ENCODE measurements around the gene SUSD6.
A peak's percentile ranks its signal among the peaks of the same experiment; 100 is the strongest.
"Not testable (repeated sequence)": the region's sequence is repeated elsewhere in the genome, so short reads cannot be mapped to it uniquely, and the experiment has no call there.

SUSD6 gene

DNA sequence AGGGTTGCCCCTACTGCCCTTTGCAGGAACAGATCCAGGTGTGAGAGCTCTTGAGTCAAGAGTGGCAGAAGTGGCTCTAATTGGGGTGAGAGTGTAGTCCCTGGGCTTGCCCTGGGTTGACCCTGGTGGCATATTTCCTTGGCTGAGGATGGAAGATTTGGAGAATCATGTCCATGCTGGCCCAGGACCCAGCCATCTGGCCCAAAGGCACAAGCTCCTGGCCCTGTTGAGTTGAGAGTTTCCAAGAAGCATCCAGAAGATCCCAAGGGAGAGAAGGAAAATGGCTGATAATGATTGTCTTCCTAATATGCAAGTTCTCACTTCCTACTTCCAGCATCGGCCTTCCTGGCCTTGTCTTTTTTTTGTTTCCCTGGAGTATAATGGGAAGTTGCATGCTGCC is 100.1 kb downstream of the SUSD6 start:
- no peak for DNase-seq

DNA sequence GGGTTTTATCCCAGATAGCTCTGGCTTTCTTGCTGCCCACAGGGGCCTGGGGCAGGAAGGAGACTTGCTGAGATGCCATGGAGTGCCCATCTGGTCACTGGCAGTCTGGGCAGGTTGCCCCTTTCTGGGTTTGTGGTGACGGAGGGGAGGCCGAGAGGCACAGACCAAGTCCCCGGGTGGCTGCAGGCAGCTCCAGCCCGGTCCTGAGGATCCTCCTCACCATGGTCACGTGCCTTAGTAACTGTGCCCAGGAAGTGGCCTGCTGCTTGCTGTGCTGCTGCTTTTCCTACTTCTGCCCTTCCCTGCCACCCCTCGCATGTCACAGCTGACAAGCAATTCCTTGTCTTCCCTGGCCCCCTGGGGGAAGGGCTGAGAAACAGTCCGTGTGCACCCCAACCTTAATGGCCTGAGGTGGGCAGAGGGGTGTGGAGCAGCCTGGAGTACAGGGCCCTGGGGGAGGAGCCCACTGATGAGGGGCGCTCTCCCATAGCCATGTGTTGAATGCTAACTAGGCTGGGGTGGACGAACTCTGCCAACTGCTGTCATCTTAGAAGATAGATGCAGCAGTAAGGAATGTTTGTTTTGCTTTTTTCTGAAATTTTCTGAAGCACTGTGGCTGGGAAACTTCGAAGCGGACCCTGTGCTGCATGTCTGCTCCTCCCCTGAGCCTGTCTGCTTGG is 100.6 kb downstream of the SUSD6 start:
- DNase-seq: peak in 31 of 56 donors; percentile 11 to 67 (median 40)

DNA sequence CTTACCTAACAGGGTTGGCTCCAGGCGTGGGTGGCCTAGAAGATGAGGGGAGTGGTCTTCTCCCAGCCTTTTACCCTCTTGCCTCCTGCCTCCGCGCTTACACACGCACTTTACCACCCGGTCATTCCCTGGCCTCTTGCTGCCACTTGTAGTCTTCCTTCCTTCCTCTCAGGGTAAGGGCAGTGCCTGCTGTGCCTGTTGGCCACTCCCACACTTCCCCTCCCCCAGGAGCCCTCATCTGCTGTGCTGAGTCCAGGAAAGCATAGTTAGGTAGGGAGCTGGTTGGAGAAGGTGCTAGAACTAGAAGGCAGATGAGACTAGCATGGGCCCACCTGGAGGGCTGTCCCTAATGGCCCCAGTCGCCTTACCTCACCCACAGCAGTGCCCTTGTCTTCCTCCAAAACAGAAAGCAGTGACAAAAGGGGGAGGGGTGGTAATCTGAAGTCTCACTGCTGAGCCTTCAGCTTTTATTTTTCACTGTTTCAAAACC is 101.2 kb downstream of the SUSD6 start:
- DNase-seq: peak in 6 of 56 donors; percentile 9 to 27 (median 17)

DNA sequence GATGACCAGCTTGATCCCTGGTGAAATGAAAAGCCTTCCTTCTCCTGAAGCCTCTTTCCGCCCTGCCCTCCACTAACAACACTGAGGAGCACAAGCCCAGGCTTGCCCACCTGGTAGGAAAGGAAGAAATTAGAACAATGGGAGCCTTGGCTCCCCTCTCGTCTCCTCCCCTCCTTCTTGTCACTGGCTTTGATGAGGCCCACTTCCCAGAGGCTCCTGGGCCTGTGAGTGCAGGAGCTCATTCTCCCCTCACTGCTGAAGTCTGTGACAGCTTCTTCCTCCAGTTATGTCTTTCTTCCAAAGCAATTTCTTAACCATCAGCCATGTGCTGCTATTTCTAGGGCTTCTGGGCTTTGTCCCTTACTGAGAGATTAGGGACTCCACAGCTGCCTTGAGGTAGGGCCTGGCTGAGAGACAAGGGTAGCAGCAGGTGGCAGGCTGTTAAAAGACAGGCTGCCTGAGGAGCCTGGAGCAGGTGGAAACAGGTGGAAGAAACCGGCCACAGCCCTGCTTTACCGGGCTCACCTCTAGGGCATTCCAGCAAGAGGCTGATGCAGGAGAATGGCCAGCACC is 101.9 kb downstream of the SUSD6 start:
- no peak for DNase-seq

DNA sequence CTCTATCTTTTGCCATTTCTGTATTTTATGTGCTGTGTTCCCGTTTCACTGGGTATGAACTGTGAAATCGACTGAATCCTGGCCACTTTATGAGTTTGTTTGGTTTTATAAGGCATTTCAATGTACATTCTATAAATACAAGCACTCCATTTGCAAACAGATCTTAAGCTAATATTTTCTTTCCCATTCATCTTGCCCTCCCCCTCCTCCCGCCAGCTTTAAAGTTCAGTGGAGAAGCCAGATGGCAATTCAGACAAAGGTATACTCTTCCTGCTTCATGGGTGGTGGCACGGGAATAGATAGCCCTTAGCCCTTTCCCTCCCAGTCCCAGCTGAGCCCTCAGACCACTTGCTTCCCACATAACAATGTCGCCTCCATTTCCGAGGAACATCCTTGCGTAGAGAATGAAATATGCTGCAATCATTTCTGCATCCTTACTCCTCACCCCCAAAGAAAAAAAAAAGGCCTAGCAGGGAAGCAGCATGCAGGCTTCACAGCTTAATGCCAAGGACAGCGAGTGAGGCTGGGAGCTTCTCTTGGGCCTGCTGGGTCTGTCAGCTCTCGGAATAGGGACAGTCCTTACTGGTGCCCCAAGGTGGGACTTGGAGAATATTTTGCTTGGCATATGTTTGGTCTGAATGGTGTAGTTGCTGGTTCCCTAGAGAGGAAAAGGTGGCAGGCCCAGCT is 102.7 kb downstream of the SUSD6 start:
- no peak for DNase-seq

DNA sequence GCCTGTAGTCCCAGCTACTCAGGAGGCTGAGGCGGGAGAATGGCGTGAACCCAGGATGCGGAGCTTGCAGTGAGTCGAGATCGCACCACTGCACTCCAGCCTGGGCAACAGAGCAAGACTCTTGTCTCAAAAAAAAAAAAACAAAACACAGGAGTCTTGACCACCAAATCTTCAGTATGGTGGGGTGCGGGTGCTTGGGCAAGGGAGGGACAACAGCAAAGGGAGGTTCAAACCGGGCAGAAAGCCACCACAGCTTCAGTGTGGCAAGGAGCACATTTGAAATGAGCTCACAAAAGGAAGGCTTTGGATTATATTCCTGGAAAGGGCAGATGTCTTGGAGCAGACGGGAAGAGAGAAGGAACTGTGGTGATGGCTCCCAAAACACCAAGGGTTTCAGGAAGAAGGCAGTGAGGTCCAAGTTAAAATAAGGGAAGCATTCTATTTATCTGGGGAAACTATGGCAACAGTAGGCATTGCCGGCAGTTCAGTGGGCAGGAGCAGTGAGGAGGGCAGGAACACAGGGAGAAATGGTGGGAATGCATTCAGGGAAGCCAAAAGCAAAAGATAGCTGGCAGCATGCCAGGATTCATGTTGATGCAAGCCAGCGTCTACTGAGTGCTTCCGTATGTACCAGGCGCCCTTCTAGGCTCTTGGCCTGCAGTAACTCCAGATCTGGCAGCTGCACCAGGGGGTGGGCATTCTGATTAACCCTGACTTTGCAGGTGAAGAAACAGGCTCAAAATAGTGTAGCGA is 104.5 kb downstream of the SUSD6 start:
- DNase-seq: peak in 48 of 56 donors; percentile 12 to 90 (median 55)

DNA sequence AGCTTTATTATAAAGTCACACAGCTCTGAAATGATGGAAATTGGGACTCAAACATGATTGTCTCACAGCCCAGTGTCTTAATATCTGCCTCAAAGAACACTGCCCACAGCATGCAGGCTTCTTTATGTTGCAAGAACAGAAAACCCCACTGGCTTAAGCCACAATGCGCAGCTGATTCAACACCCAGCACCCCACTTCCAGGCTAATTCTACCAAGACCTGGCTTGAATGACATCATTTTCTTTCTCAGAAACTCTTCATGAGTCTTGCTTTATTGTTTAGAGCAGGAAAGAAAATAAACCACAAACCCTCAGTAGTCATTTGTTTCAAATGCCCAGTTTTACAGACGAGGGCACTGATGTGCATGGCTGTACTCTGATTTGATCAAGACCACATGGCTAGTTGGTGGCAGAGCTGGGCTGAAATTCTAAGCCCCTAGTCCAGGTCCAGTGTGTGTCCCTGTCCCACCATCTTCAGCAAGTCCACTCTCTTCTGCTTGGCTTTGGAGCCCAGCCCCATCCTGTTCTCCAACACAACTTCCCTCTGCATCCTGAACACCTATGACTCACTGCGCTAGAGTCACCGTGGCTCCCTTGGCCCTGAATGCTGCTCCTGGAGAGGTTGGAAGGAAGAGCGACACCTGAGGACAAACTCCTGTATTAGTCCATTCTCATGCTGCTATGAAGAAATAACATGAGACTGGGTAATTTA is 105.2 kb downstream of the SUSD6 start:
- no peak for DNase-seq

DNA sequence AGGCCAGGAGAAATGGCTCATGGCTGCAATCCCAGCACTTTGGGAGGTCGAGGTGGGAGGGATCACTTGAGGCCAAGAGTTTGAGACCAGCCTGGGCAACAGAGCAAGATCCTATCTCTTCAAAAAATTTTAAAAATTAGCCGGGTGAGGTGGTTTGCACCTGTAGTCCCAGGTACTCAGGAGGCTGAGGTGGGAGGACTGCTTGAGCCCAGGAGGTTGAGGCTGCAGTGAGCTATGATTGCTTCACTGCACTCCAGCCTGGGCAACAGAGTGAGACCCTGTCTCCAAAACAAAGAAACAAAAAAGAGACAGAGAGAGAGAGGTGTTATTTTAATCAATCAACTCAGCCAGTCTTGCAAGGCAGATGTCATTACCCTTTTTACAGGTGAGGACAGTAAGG is 107.2 kb downstream of the SUSD6 start:
- DNase-seq: not testable (repeated sequence)

DNA sequence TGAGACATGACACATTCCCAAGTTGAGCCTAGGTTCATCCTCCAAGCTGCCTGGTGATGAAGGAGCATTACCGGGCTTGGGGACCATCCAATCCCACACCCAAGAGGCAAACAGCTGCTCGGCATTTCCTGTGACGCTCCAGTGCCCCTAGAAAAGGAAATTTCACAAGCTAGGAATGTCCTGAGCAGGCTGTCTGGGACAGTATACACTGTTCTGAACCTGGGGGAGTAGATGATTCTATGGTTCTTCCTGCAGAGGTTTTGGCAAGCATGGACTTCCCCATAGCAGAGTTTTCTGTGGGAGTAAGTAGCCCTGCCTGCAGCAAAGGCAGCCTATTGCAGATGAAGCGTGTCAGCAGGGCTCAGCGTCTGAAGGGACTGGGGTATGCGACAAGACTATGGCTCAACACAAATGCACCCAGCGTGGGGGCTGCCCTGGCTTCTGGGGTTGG is 108.1 kb downstream of the SUSD6 start:
- DNase-seq: peak in 2 of 56 donors; percentile 7 to 15

DNA sequence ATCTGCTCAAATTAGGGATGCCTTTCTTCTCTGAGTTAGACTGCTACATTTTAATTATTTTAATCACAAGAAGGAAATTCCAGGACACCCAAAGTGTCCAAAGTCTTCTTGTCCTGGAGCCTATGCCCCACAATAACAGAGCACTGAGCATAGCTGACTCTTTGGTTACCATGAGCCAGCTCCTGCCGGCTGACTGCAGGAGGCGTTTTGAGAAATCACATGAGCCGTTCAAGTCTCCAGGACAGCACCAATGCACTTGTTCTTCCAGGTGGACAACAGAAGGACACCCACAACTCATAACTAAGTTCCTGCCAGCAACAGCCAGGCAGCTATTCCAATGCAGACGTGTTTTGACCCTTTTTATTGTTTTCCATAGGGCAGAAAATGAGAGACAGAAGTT is 109.5 kb downstream of the SUSD6 start:
- no peak for DNase-seq

DNA sequence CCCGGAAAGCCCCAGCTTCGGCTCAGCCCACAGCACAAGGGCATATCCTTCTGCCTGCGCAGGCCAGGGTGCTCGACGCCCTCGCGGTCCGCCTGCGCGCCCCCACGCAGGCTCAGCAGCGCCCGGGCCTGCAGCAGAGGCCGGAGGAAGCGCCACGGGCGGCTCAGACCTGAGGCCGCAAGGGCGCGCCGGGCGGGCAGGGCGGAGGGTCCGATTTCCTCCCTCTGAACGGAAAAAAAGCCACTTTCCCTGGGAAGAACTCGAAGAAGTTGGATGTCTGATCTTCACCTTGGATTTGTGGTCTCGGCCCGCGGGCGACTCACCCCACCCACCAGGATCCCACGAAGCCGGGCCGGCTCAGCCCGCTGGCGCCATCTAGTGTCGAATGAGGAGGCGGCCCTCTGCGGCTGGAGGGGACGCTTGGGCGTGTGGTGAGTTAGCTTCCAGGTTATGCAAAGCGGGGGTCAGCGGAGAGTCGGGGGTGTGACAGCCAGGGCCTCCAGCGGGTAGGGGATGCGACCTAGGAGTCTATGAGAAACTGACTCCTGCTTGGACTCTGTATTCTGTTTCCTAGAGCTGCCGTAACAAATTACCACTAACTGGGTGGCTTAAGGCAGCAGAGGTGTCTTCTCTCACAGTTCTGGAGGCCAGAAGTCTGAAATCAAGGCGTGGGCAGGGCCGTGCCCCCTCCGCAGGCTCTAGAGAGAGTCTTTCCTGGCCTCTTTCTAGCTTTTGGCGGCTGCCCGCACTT is 115.5 kb downstream of the SUSD6 start:
- peak in 52 of 56 donors; percentile 27 to 85 (median 68) for DNase-seq

DNA sequence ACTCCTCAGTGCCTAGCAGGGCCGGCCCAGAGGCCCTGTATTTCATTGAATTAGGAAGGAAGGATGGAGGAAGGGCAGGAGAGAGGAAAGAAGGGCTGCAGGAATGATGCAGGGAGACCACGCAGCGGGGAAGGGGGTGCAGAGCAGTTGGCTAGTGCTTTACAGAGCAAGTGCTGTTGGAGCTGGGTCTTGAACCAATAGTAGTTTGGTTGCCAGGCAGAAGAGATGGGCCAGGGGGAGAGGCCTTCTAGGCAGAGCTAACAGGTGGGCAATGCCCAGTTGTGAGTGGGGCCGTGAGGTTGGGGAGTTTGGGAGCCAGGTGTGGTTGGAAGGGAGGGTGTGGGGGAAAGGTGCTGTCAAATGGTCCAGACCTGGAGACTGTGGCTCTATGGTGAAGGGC is 116.5 kb downstream of the SUSD6 start:
- no peak for DNase-seq

DNA sequence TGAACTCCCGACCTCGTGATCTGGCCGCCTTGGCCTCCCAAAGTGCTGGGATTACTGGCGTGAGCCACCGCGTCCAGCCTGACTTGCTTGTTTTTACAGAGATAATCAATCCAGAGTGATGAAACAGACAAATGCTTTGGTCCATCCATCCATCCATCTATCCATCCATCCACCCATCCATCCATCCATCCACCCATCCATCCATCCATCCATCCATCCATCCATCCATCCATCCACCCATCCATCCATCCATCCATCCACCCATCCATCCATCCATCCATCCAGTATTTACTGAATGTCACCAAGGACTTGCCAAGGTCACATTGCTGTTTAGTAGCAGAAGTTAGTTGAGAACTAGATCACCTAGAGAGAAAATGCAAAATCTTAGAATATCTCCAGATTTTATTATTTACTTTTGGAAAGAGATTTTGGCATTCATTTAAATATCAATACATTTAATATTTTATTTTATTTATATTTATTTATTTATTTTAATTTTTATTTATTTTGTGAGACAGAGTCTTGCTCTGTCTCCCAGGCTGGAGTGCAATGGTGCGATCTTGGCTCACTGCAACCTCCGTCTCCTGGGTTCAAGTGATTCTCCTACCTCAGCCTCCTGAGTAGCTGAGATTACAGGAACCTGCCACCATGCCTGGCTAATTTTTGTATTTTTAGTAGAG is 120.7 kb downstream of the SUSD6 start:
- DNase-seq: not testable (repeated sequence)

DNA sequence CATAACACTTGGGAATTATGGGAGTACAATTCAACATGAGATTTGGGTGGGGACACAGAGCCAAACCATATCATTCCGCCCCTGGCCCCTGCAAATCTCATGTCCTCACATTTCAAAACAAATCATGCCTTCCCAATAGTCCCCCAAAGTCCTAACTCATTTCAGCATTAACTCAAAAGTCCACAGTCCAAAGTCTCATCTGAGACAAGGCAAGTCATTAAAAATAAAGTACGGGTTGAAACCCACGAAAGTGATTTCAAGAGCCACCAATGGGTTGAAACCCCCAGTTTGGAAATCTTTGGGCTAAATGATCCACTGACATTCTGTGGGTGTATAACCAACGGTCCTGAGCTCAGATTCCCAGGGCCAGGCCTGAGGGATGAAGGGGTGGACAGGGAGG is 125.0 kb downstream of the SUSD6 start:
- not testable (repeated sequence) for DNase-seq

DNA sequence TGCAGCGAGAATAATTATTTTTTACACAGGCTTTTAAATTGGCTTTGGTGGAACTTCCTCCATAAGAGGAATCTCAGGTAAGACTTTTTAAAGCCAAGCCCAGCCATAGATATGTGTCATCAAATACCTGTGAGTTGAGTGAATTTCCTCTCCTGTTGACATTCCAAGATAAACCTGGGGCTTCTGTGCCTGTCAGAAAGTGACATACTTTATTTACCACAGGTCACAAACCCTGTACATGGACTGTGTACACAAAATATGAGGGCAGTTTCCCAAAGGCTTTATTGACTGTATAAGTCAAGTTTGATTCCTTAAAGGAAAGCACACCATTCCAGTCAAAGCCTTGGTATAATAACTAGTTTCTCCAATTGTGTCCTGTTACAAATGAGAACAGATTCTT is 129.7 kb downstream of the SUSD6 start:
- no peak for DNase-seq

DNA sequence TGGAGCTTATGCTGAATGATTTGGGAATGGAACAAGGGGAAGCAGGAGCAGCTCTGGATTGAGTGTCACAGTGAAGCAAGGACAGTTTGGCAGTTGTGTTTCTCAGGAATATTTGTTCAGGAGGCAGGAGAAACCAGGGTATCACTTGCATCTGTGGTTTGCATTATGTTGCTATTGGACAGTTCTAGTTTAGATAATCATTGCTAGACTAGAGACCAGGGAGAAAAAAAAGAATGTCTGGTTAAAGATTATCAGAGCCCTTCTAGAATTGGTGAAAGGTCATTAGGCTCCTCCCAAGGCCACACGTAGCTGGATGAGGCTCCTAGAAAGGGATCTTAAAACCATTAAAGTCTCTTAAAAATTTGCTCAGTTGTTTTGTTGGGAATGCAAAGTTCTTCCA is 138.6 kb downstream of the SUSD6 start:
- no peak for DNase-seq

DNA sequence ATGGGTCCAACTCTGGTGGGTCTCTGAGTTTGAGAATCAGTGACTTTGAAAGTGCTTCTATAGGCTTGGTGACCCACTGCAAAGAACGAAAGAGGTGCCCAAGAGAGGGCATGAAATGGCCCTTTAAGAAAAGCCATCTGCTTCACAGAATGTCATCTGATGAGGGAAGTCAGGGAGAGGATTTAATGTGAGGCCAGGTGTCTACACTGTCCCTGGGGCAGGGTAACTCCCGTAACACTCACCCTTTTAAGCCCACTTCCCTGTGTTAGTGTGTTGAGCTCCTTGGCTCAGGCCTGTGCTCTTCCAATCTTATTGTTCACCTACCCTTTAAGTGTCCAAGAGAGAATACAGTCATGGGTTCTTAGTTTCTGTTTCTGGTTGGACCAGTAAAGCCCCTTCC is 139.1 kb downstream of the SUSD6 start:
- DNase-seq: no peak

DNA sequence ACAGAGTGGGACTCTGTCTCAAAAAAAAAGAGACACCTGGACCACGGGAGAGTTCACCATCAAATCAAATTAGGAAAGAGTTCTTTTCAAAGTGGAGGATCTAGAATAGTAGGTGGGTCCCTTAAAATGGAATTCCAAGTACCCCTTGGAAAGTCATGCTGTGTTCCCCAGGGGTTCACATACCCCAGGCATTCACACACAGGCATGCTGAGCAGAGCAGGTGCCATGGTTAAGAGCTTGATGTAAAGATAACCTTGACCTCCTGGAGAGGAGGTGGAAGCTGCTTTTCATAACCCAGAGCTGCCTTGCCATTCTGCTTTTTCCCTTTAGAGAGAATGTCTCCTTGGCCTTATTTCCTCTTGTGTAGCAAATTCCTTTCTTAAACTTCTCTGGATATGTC is 141.4 kb downstream of the SUSD6 start:
- no peak for DNase-seq

DNA sequence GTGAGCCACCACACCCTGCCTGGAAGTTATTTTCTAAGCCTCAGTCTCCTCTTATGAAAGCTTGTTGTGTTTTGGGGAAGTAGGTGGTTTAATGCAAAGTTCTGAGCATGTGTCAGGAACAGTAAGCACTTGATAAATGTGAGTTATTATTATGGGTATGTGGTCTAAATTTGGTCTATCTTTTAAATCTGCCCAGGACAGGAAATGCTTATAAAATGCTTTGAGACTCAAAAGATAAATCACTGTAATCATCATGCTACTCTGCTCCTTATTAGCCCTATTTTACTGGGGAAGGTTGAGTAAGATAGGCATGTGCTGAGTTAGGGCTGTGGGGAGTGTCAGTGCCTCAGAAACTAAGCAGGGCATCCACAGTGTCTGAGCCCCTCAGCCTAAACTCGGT is 142.5 kb downstream of the SUSD6 start:
- DNase-seq: no peak

DNA sequence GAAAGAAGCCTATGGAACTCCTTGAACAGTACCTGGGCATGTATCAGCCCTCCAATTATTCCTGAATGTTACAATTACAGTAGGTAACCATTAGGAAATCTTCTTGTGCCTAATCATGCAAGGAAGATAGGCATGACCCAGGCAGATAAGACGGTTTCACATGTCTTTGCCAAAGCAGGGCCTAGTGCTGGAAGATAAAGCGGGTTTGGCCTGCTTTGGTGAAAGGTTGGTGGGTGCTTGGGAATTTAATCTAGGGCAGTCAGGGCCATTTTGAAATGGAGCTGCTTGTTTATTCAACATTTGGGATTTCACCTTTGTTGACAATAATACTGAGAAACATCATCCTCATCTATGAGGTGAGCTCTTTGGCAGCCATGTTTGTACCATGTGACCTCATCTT is 143.1 kb downstream of the SUSD6 start:
- DNase-seq: no peak

Data from amygdala (tissue), 56 donors.